ENCODE data around the gene DPEP1.

DPEP1 gene

DNA sequence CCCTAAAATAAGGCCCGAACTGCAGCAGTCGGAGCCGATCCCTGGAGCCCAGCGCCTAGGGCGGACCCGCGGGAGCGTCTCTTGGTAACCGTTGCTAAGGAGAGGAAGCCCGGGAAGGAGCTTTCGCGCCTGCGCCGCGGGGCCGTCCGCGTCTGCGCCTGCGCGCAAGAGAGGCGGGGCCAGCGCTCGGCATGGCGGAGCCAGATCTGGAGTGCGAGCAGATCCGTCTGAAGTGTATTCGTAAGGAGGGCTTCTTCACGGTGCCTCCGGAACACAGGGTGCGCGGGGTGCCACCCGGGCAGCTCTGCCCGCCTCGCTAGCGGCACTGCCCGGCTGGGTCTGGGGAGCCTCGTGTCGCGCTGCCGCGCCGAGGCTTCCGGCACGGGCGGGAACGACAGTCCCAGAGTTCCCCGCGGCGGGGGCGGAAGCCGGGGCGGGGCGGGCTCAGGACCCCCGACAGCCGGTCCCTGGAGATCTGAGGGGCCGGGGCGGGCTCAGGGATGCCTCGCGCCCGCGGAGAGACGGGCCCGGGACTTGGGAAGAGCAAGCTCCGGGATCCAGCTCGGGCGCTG is 73.2 kb downstream of the DPEP1 start, which contains the start of gene CDK10:
Gene CDK10 (plus strand): TSS at position 170 of the 572 bp plus-strand sequence. CDS start 22 bp downstream, at position 192.
- ChIA-PET POLR2A (interaction anchor here (0.7 to 2.5 kb wide), 9 partner anchors 9 to 30 kb away, joined by 3 to 16 read pairs (median 5); no protein-coding TSS in a partner anchor), CTCF (interaction anchor here (1.1 kb wide), 1 partner anchor 20 kb away, joined by 4 read pairs; no protein-coding TSS in a partner anchor)
- peak; percentile 96 for DNase-seq (ENCODE audit: extremely low spot score)
- TF ChIP-seq LEF1 (IDR thresholded peaks at IDR 0.05; ENCODE audit: borderline replicate concordance) (no peak), L3MBTL2 (conservative IDR thresholded peaks at IDR 0.05) (peak; percentile 99)

DNA sequence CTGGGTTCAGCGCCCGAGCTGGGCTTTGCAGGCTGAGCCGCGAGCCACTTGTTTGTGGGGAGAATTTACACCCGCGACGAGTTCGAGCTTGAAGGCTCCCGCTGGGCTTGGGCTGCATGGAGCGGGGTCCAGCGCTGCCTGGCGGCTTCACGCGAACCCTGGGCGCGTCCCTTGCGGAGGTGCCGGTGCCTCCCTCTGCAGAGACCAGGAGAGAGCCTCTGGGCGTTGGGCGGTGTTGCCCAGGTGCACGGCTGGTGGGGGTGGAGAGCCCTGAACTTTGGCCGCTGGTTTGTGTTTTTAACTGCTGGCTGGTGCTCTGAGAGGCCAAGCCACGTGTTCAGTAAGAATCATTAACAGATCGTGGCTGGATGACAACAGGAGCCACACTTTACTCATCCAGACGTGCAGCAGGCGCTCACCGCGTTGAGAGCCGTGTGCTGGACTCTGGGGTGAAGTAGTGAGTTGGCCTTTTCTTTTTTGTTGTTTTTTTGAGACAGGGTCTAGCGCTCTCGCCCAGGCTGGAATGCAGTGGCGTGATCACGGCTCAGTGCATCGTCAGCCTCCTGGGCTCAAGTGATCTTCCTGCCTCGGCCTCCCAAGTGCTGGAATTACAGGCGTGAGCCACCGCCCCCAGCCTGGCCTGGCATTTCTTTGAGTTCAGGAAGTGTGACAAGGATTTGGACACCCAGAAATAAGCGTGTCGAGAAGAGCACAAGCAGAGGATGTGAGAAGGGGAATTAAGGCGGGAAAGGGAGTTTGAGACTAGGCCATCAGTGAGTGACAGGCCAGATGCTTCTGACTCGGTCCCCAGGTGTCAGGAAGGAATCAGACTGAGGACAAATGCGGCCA is 73.9 kb downstream of the DPEP1 start:
- no peak for DNase-seq (ENCODE audit: extremely low spot score)
- TF ChIP-seq L3MBTL2 (conservative IDR thresholded peaks at IDR 0.05) (peak; percentile 67; the same call in 1 of the 2 replicates), FOXM1 (IDR thresholded peaks at IDR 0.05; ENCODE audit: borderline replicate concordance) (no peak)
- TF ChIP-seq, protein P1, sequence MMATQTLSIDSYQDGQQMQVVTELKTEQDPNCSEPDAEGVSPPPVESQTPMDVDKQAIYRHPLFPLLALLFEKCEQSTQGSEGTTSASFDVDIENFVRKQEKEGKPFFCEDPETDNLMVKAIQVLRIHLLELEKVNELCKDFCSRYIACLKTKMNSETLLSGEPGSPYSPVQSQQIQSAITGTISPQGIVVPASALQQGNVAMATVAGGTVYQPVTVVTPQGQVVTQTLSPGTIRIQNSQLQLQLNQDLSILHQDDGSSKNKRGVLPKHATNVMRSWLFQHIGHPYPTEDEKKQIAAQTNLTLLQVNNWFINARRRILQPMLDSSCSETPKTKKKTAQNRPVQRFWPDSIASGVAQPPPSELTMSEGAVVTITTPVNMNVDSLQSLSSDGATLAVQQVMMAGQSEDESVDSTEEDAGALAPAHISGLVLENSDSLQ (IDR thresholded peaks at IDR 0.05), result peak; percentile 56
- POLR2A ChIA-PET, result interaction anchor here (1.0 to 2.5 kb wide), 7 partner anchors 8 to 30 kb away, joined by 3 to 16 read pairs (median 6); no protein-coding TSS in a partner anchor
- CTCF ChIA-PET, result interaction anchor here (1.1 kb wide), 1 partner anchor 19 kb away, joined by 4 read pairs; no protein-coding TSS in a partner anchor
